ENCODE measurements around the gene ST8SIA5.

DNA sequence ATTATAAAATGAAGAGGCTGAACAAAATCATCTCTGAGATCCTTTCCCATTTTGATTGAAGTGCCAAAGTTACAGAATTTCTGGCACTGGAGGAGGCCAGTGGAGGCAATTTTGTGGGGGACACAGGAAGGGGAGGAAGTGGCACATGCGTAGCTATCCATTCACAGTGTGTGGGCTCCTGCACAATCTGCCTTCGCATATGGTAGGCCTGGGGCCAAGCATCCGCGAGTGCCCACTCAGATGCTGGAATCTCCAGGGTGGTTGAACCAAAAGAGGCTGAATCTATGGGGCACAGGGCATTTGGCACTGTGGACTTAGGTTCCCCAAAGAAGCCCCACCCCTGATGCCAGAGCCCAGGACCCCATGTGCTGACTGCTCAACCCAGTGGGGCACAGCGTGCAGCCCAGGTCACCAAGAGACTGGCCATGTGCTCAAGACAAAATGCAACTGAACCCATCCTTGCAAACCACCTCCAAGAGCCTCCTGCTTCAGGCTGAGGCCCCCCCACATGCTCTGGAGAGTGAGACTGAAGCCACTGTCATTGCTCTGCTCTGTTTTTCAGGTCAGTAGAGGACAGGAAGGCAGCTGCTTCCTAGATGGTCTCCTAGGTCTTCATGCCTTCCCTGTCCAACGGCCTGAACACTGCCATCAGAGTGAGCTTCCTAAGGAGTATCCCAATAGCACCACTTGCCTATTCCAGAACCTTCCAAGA is 28.5 kb downstream of the ST8SIA5 start:
- TF ChIP-seq, protein P1, sequence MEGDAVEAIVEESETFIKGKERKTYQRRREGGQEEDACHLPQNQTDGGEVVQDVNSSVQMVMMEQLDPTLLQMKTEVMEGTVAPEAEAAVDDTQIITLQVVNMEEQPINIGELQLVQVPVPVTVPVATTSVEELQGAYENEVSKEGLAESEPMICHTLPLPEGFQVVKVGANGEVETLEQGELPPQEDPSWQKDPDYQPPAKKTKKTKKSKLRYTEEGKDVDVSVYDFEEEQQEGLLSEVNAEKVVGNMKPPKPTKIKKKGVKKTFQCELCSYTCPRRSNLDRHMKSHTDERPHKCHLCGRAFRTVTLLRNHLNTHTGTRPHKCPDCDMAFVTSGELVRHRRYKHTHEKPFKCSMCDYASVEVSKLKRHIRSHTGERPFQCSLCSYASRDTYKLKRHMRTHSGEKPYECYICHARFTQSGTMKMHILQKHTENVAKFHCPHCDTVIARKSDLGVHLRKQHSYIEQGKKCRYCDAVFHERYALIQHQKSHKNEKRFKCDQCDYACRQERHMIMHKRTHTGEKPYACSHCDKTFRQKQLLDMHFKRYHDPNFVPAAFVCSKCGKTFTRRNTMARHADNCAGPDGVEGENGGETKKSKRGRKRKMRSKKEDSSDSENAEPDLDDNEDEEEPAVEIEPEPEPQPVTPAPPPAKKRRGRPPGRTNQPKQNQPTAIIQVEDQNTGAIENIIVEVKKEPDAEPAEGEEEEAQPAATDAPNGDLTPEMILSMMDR (IDR thresholded peaks at IDR 0.05; ENCODE audit: poor library complexity, severe bottlenecking) = no peak
- TF ChIP-seq MXI1 (conservative IDR thresholded peaks at IDR 0.05; ENCODE audit: poor library complexity, severe bottlenecking) (no peak), EP300 (conservative IDR thresholded peaks at IDR 0.05; ENCODE audit: poor library complexity, severe bottlenecking) (no peak), EZH2 (IDR thresholded peaks at IDR 0.05; ENCODE audit: borderline replicate concordance, insufficient read depth, low read length, poor library complexity, severe bottlenecking) (no peak), RAD21 (conservative IDR thresholded peaks at IDR 0.05) (no peak)
- TF ChIP-seq, protein P2, sequence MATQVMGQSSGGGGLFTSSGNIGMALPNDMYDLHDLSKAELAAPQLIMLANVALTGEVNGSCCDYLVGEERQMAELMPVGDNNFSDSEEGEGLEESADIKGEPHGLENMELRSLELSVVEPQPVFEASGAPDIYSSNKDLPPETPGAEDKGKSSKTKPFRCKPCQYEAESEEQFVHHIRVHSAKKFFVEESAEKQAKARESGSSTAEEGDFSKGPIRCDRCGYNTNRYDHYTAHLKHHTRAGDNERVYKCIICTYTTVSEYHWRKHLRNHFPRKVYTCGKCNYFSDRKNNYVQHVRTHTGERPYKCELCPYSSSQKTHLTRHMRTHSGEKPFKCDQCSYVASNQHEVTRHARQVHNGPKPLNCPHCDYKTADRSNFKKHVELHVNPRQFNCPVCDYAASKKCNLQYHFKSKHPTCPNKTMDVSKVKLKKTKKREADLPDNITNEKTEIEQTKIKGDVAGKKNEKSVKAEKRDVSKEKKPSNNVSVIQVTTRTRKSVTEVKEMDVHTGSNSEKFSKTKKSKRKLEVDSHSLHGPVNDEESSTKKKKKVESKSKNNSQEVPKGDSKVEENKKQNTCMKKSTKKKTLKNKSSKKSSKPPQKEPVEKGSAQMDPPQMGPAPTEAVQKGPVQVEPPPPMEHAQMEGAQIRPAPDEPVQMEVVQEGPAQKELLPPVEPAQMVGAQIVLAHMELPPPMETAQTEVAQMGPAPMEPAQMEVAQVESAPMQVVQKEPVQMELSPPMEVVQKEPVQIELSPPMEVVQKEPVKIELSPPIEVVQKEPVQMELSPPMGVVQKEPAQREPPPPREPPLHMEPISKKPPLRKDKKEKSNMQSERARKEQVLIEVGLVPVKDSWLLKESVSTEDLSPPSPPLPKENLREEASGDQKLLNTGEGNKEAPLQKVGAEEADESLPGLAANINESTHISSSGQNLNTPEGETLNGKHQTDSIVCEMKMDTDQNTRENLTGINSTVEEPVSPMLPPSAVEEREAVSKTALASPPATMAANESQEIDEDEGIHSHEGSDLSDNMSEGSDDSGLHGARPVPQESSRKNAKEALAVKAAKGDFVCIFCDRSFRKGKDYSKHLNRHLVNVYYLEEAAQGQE (IDR thresholded peaks at IDR 0.05; ENCODE audit: borderline replicate concordance) = no peak

Data from neural cell (in vitro differentiated cells).